ENCODE measurements around the gene TRA2B.
"Not testable (repeated sequence)": the region's sequence is repeated elsewhere in the genome, so short reads cannot be mapped to it uniquely, and the experiment has no call there.

TRA2B gene

DNA sequence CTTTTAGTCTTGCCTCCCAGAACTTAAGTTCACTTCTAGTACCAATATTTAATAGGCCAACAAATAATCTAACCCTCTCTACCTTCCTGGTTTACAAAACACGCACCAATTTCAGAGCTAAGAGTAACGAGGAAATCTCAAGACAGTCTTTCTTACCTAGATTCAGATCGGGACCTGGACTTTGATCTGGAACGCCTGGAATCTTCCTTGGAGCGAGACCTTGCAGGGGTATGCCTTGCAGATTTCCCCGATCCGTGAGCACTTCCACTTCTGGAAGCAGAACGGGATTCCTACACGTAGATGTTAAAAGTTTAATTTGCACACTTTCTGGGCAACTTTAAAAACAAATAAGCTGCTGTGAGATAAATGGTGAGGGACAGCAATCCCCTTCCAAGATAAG, 11.4 kb downstream of the TRA2B start:
- DNase-seq, result no peak

GRCh38 chr3:185925353-185925752, 12.5 kb downstream of the TRA2B start:
- no peak for DNase-seq

DNA sequence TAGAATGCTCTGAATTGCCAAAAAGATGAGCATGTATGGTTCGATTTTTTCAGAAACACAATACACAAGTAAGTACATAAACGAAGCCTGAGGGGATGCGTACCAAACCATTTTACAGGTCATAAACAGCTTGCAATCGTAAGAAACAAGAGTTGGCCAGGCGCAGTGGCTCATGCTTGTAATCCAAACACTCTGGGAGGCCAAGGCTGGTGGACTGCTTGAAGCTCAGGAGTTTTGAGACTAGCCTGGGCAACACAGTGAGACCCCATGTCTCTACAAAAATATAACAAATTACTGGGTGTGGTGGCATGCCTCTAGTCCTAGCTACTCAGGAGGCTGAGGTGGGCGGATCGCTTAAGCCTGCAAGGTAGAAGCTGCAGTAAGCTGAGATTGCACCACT, 13.4 kb downstream of the TRA2B start:
- no peak for DNase-seq

- no peak for DNase-seq
Measured at GRCh38 chr3:185920184-185920583, 17.6 kb downstream of the TRA2B start.

- DNase-seq, result no peak
Measured at GRCh38 chr3:185916042-185916833, 21.6 kb downstream of the TRA2B start.

DNA sequence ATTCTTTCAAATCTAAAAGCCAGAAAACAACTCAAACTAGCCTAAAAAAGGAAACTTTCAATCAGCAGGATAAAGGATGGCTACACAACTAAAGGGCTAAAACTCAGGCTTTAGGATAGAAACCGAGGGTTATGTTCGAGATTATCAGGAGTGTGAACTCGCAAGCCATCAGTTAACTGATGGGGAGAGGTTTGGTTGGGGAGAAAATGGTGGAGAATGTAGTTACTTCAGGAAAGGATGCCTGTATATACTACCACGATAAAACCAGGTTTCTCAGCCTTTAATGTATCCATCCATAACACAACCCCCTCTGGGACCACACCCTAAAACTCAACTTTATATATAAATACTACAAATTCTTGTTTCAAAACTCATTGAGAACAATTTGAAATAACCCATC, 22.2 kb downstream of the TRA2B start:
- DNase-seq, result no peak

- no peak for DNase-seq
Measured at GRCh38 chr3:185914911-185915629, 22.7 kb downstream of the TRA2B start.

DNA sequence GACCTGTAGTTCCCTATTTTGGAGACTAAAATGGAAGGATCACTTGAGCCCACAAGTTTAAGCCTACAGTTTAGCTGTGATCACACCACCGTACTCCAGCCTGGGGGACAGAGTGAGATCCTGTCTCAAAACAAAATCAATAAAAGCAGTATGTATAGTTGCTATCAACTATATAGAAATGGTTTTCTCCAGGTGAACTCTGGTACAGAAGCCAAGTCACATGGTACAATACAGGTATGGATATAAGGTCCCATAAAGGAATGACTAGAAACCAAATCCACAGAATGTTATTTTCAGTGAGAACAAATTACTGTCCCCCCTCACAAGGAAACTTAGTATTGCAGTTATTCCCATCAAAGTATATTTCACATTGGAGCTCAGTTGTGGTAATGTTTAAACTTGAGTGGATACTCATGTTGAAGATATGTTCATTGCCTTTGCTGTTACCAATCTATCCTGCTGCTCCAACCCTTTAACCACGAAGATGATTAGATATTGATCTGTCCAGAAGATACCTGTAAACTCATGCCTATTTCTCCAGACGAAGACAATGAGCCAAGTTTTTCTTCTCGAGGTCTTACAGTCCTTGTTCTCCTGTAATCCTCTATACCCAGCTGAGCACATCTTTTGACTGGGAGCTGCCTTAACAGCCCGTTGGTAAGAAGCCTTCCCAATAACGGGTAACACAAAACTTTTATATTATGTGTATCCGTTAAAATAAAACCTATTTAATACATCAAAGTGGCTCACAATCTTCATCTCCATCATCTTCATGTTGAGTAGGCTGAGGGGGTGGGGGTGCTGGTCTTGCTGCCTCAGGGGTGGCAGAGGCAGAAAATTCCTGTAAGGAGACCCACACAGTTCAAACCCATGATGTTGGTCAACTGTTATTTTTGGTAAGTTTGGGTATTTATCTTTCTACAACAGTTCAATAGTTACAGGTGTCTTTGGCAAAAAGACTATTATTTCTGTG, 24.6 kb downstream of the TRA2B start:
- no peak for DNase-seq

DNA sequence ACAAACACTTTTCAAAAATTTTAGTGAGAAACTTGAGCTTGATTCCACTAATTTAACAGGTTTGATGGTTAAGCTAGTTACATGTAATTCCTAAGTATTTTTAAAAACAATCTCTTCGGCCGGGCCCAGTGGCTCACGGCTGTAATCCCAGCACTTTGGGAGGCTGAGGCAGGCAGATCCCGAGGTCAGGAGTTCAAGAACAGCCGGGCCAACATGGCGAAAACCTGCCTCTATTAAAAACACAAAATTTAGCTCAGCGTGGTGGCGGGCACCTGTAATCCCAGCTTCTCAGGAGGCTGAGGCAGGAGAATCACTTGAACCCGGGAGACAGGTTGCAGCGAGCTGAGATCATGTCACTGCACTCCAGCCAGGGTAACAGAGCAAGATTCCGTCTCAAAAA, 25.3 kb downstream of the TRA2B start:
- no peak for DNase-seq

- DNase-seq, result not testable (repeated sequence)
Measured at GRCh38 chr3:185911076-185911448, 26.8 kb downstream of the TRA2B start.

DNA sequence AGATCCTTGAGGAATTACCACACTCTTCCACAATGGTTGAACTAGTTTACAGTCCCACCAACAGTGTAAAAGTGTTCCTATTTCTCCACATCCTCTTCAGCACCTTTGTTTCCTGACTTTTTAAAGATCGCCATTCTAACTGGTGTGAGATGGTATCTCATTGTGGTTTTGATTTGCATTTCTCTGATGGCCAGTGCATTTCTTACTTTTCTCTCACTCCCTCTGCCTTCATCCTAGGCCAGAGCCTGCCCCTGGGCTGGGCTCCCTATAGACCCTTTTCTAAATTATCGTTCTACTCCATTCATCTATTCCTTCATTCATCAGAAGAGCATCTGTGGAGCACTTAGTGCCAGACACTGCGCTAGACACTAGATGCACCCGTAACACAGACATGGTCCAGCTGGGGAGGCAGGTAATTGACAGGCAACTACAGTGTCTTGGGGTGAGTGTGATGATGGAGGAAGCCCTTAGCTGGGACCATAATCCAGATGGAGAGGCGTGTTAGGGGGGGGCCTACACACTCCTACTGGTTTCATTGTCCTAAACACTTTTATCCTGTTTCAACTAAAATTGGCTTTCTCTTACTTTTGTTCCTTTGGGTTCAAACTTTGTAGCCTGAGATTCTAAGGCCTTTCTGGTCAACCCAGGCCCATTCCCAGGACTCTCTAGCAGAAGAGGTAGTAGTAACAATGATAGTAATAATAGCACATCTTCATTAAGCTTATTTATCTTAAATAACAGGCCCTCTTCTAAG, 27.3 kb downstream of the TRA2B start:
- not testable (repeated sequence) for DNase-seq

DNA sequence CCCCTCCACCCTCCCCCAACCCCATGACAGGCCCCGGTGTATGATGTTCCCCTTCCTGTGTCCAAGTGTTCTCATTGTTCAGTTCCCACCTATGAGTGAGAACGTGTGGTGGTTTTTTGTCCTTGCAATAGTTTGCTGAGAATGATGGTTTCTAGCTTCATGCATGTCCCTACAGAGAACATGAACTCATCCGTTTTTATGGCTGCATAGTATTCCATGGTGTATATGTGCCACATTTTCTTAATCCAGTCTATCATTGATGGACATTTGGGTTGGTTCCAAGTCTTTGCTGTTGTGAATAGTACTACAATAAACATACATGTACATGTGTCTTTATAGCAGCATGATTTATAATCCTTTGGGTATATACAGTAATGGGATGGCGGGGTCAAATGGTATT, 27.9 kb downstream of the TRA2B start:
- DNase-seq, result not testable (repeated sequence)

DNA sequence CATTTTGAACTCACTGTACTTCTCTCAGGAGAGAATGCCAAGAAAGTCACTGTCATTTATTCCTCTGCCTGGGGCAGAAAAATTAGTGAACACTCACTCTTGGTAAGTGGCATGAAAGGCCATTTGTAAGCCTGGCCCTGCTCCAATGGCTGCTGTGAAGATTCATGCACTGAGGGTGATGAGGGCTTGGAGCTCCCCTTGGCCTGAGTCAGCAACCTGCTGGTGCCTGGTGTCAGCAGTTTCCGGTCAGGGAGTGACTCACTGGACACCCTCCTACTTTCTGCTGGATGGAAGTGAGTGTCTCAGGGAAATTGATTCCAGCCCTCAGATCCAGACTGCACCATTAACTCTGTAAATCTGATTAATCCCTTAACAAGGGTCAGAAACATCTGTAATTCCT, 37.6 kb downstream of the TRA2B start:
- DNase-seq, result no peak

DNA sequence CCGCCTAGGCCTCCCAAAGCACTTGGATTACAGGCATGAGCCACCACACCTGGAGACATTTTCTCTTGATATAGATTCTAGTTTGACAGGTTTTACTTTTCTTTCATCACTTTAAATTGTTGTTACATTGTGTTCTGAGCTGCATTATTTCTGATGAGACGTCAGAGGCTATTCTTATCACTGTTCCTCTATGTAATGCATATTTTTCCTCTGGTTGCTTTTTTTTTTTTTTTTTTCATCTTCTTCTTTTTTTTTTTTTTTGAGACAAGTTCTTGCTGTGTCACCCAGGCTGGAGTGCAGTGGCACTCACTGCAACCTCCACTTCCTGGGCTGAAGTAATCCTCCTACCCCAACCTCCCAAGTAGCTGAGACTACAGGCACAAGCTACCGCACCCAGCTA, 41.2 kb downstream of the TRA2B start:
- DNase-seq, result no peak

DNA sequence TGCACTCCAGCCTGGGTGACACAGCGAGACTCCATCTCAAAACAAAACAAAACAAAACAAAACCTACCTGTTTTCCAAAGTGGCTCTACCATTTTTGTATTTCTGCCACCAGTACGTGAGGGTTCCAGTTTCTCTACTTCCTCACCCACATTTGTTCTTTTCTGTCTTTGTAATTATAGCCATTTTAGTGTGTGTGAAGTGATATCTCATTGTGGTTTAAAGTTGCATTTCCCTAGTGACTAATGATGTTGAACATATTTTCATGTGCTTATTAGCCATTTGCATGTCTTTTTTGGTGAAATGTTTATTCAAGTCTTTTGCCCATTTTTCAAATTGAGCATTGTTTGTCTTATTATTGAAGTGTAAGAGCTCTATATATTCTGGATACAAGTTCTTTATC, 50.7 kb downstream of the TRA2B start:
- DNase-seq, result no peak

DNA sequence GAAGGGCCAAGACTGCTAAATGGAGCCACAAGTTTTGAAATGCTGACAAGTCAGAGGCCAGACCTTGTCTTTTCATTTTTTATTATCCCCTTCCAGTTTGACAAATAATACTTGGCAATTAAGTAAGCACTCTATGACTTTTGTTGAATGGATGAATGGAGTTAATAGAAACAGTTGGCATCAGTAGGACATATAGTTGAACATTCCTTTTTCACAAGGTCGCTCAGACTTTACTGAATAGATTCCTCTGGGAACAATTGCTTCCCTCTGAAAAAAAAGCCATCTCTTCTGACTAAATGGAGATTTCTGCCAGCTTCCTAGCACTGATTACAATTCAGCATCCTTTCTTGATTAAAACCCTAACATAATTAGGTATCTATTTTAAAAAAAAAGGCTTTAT, 53.2 kb downstream of the TRA2B start:
- DNase-seq, result no peak

GRCh38 chr3:185881926-185882325, 55.9 kb downstream of the TRA2B start:
- no peak for DNase-seq

GRCh38 chr3:185880600-185880999, 57.2 kb downstream of the TRA2B start:
- DNase-seq, result no peak

GRCh38 chr3:185878920-185879319, 58.9 kb downstream of the TRA2B start:
- no peak for DNase-seq

DNA sequence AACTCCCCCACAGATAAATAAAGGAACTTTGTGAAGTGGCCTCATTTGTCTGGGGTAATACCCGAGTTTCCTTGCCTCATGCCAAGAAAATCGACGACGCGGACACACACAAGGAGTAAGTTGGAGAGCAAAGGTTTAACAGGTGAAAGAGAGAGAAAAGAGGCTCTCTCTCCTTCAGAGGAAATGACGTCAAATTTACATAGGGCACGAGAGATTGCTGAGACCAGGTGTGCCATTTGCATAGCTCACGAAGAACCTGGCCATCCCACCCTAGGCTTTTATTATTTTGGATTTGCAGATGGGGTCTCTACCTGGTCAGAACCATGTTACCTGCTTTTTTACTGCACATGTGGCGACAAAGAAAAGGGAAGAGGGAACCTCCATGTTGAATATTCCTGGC, 63.7 kb downstream of the TRA2B start:
- no peak for DNase-seq

DNA sequence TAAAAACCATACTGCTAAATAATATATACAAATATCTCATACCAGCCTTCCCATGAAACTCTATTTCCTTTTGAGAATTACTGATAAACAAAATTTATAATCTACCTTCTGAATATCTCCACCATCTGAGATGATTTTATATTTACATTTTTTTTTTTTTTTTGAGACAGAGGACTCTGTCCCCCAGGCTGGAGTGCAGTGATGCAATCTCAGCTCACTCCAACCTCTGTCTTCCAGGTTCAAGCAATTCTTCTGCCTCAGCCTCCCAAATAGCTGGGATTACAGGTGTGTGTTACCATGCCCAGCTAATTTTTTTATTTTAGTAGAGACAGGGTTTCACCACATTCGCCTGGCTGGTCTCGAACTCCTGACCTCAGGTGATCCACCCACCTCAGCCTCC, 70.2 kb downstream of the TRA2B start:
- DNase-seq, result no peak

GRCh38 chr3:185866995-185867394, 70.8 kb downstream of the TRA2B start:
- no peak for DNase-seq

- DNase-seq, result no peak
Measured at GRCh38 chr3:185866555-185866954, 71.3 kb downstream of the TRA2B start.
